HG03108 (cell line): ENCODE data around the gene DIPK1C.

ENCODE experiments used
- ATAC-seq: cut with Tn5 transposase; IDR thresholded peaks from one replicate; pipeline ENCODE4 v1.9.1; 2021; ENCODE audit warnings: moderate library complexity; ENCODE audit not compliant: unreplicated experiment

The DIPK1C gene

GRCh38 chr18:74453642-74454198, 3.4 kb downstream of the DIPK1C start:
- no peak for ATAC-seq

GRCh38 chr18:74453016-74453566, 4.0 kb downstream of the DIPK1C start:
- ATAC-seq, result no peak

GRCh38 chr18:74451148-74451547, 6.0 kb downstream of the DIPK1C start:
- no peak for ATAC-seq

GRCh38 chr18:74450626-74451025, 6.5 kb downstream of the DIPK1C start:
- ATAC-seq, result no peak

- no peak for ATAC-seq
Observed at GRCh38 chr18:74447404-74448152, 9.5 kb downstream of the DIPK1C start.

- ATAC-seq, result no peak
Observed at GRCh38 chr18:74446631-74447403, 10.3 kb downstream of the DIPK1C start.

- no peak for ATAC-seq
Observed at GRCh38 chr18:74446178-74446577, 10.9 kb downstream of the DIPK1C start.

- ATAC-seq, result no peak
Observed at GRCh38 chr18:74445585-74445984, 11.5 kb downstream of the DIPK1C start.

GRCh38 chr18:74444104-74444503, 13.0 kb downstream of the DIPK1C start:
- no peak for ATAC-seq

- no peak for ATAC-seq
Observed at GRCh38 chr18:74440808-74441427, 16.2 kb downstream of the DIPK1C start.

- ATAC-seq, result no peak
Observed at GRCh38 chr18:74438091-74438490, 19.0 kb downstream of the DIPK1C start.

GRCh38 chr18:74436158-74436769, 20.8 kb downstream of the DIPK1C start:
- no peak for ATAC-seq

- ATAC-seq, result no peak
Observed at GRCh38 chr18:74435740-74436139, 21.4 kb downstream of the DIPK1C start.

- ATAC-seq, result no peak
Observed at GRCh38 chr18:74434466-74434865, 22.6 kb downstream of the DIPK1C start.

- no peak for ATAC-seq
Observed at GRCh38 chr18:74430806-74431571, 26.1 kb downstream of the DIPK1C start.

- ATAC-seq, result no peak
Observed at GRCh38 chr18:74430231-74430630, 26.9 kb downstream of the DIPK1C start.

- ATAC-seq, result no peak
Observed at GRCh38 chr18:74429096-74429495, 28.0 kb downstream of the DIPK1C start.

GRCh38 chr18:74427442-74428112, 29.5 kb downstream of the DIPK1C start:
- no peak for ATAC-seq

GRCh38 chr18:74425876-74426275, 31.2 kb downstream of the DIPK1C start:
- no peak for ATAC-seq

- no peak for ATAC-seq
Observed at GRCh38 chr18:74425161-74425560, 31.9 kb downstream of the DIPK1C start.
